Measurements from ENCODE around the gene VASP.

VASP gene

GRCh38 chr19:45505151-45505995 is 1.9 kb upstream of the VASP start:
- H3K4me3 ChIP-seq (ENCODE audit: low read length), result no peak overlapping the region
- TF ChIP-seq CTCF (conservative IDR thresholded peaks at IDR 0.05; ENCODE audit: low read length), result no peak
- no peak for DNase-seq (ENCODE audit: low read depth)

GRCh38 chr19:45505996-45506245 is 1.4 kb upstream of the VASP start:
- DNase-seq (ENCODE audit: low read depth), result no peak
- TF ChIP-seq CTCF (conservative IDR thresholded peaks at IDR 0.05; ENCODE audit: low read length), result no peak
- H3K4me3 ChIP-seq (ENCODE audit: low read length), result peak overlapping the region; percentile 97

GRCh38 chr19:45506246-45506988 is 862 bp upstream of the VASP start:
- TF ChIP-seq CTCF (conservative IDR thresholded peaks at IDR 0.05; ENCODE audit: low read length), result peak; percentile 50
- DNase-seq (ENCODE audit: low read depth), result peak; percentile 83
- peak overlapping the region; percentile 97 for H3K4me3 ChIP-seq (ENCODE audit: low read length)

GRCh38 chr19:45507872-45508416 is 665 bp downstream of the VASP start:
- H3K4me3 ChIP-seq (ENCODE audit: low read length), result peak overlapping the region; percentile 97
- no peak for DNase-seq (ENCODE audit: low read depth)
- TF ChIP-seq CTCF (conservative IDR thresholded peaks at IDR 0.05; ENCODE audit: low read length), result no peak

- peak overlapping the region; percentile 97 for H3K4me3 ChIP-seq (ENCODE audit: low read length)
- DNase-seq (ENCODE audit: low read depth), result no peak
- TF ChIP-seq CTCF (conservative IDR thresholded peaks at IDR 0.05; ENCODE audit: low read length), result no peak
Measured at GRCh38 chr19:45508417-45508860, 1.2 kb downstream of the VASP start.

- TF ChIP-seq CTCF (conservative IDR thresholded peaks at IDR 0.05; ENCODE audit: low read length), result no peak
- peak; percentile 66 for DNase-seq (ENCODE audit: low read depth)
- peak overlapping the region; percentile 97 for H3K4me3 ChIP-seq (ENCODE audit: low read length)
Measured at GRCh38 chr19:45508861-45509691, 1.8 kb downstream of the VASP start.

Measured in AG10803 (cell line).